Colonic mucosa (tissue), 4 donors: Measurements from ENCODE around the gene ARHGAP8. TPM values are rescaled to one million over a fixed set of nuclear protein-coding genes. Genes with fewer than 3 reads are reported as not detected.

Source experiments
- DNase-seq: peaks from one replicate; pipeline ENCODE4 v3.0.0-alpha.2; 2020
- H3K27ac ChIP-seq: fragments of 200-600 bp; one replicate; pipeline ENCODE4 v1.8.0; 2021
- H3K27me3 ChIP-seq: fragments of 200-600 bp; one replicate; pipeline ENCODE4 v1.8.0; 2021
- H3K36me3 ChIP-seq: fragments of 200-600 bp; one replicate; pipeline ENCODE4 v1.8.0; 2021
- H3K4me1 ChIP-seq: fragments of 200-600 bp; one replicate; pipeline ENCODE4 v1.8.0; 2021; ENCODE audit warnings: mild to moderate bottlenecking
- H3K4me3 ChIP-seq: fragments of 200-600 bp; one replicate; pipeline ENCODE4 v1.8.0; 2021
- H3K9ac ChIP-seq, 2 donors: one replicate each; pipeline ENCODE4 v1.7.0; 2013; ENCODE audit warnings: control low read depth in 2 of 2, low read depth in 2 of 2, low read length in 2 of 2
- H3K9me3 ChIP-seq: fragments of 200-600 bp; one replicate; pipeline ENCODE4 v1.8.0; 2021
- intact Hi-C: fragments of 100-400 bp; cut with DNase I; formaldehyde crosslinking; loops from one replicate; pipeline ENCODE4 v1.14.1; 2022
- total RNA-seq, 2 donors: library from RNA; stranded (reverse); fragmentation: NEBNext Ultra II Directional in 1 of 2; extraction: Animal tissue kit (Norgen Biotek cat#: 25700) in 1 of 2; gene quantifications; one replicate each; pipeline ENCODE4 v1.2.1, GENCODE V29; 2021
- TF ChIP-seq, protein P1 (sequence below): fragments of 200-600 bp; IDR thresholded peaks from one replicate; pipeline ENCODE4 v1.8.0; 2022; ENCODE audit warnings: antibody characterized with exemption, mild to moderate bottlenecking
- donor health status: healthy.
- donor health status: DM: no; HTN: no; CAD: no.
- donor health status: DM: no; HTN: no; CAD: no.

Gene ARHGAP8
- total RNA-seq, 2 donors from 2014 or later: 38.4 to 69.9 TPM

DNA sequence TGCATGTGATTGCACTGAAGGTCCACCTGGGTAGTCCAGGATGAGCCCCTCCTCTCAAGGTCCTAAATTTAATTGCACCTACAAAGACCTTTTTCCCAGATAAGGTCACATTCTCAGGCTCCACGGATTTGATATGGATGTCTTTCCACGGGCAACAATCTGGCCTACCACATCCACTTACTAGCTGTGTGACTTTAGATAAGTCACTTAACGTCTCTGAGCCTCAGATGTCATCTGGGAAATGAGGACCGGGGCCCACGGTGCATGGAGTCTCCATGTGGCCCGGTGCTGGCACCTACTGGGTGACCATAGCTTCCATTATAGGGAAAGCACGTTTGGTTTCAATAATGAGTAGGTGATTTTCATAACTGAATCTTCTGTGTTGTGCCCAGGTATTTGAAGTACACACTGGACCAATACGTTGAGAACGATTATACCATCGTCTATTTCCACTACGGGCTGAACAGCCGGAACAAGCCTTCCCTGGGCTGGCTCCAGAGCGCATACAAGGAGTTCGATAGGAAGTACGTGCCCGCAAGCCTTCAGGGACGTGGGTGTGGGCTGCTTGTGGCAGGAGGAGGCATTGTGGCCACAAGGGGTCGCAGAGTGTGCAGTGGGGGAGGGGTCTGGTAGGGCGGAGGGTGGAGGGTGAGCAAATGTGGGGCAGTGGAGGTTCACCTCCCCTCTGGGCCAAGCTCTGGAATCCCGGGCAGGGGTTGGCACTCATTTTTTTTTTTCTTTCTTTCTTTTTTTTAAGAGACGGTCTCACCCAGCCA lies 55.7 kb downstream of the ARHGAP8 start:
- TF ChIP-seq, protein P1, sequence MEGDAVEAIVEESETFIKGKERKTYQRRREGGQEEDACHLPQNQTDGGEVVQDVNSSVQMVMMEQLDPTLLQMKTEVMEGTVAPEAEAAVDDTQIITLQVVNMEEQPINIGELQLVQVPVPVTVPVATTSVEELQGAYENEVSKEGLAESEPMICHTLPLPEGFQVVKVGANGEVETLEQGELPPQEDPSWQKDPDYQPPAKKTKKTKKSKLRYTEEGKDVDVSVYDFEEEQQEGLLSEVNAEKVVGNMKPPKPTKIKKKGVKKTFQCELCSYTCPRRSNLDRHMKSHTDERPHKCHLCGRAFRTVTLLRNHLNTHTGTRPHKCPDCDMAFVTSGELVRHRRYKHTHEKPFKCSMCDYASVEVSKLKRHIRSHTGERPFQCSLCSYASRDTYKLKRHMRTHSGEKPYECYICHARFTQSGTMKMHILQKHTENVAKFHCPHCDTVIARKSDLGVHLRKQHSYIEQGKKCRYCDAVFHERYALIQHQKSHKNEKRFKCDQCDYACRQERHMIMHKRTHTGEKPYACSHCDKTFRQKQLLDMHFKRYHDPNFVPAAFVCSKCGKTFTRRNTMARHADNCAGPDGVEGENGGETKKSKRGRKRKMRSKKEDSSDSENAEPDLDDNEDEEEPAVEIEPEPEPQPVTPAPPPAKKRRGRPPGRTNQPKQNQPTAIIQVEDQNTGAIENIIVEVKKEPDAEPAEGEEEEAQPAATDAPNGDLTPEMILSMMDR: no peak
- Histone ChIP-seq H3K4me3 (no peak overlapping the region), H3K27me3 (no peaks in the 10 kb centered on the region), H3K36me3 (no peaks in the 10 kb centered on the region), H3K4me1 (no peaks in the 10 kb centered on the region), H3K9ac (no peak overlapping the region), H3K9me3 (no peaks in the 10 kb centered on the region), H3K27ac (no peak overlapping the region)
- DNase-seq: no peak
- intact Hi-C loops: no loop called here

DNA sequence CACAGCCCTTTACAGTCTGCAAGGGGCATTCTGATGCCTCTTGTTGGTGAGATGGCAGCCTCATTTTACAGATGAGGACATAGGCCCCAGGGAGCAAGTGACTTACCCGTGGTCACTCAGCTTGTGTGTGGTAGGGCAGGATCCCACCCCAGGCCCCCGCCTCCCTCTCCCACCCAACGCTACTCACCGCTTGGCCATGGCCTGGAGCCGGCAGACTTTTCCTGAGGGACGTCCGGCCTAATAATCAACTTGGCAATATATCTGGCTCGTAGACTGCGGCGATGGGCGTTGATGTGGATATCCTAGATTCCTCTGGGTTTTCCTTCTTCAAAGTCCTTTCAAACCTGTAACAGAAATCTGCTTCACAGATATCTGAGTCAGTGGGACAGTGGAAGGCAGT lies 57.1 kb downstream of the ARHGAP8 start:
- Histone ChIP-seq H3K4me3 (no peak overlapping the region), H3K9ac (no peak overlapping the region), H3K27ac (no peak overlapping the region), H3K4me1 (no peaks in the 10 kb centered on the region), H3K36me3 (no peaks in the 10 kb centered on the region), H3K9me3 (no peaks in the 10 kb centered on the region), H3K27me3 (no peaks in the 10 kb centered on the region)
- intact Hi-C loops: no loop called here
- DNase-seq: no peak
- TF ChIP-seq, protein P1: no peak

DNA sequence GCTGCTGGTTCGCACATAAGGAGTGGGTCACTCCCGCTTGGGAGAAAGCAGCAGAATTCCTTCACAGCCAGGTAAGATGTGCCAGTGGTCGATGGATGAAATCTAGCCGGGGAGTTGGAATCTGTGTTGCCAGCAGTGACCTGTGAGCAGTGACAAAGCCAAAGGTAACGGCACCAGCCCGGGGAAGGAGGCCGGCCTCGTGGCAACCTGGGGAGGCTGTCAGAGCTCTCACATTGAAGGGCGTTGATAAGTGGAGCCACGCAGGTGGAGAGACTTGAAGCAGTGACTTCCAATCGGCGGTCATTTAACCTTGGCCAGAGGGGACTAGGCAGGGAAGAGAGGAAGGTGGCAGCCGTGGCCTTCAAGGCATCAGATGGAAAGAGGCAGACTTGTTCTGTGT lies 58.8 kb downstream of the ARHGAP8 start:
- Histone ChIP-seq H3K27ac (no peak overlapping the region), H3K9ac (no peak overlapping the region), H3K4me3 (no peak overlapping the region), H3K27me3 (no peaks in the 10 kb centered on the region), H3K9me3 (no peaks in the 10 kb centered on the region), H3K4me1 (no peaks in the 10 kb centered on the region), H3K36me3 (no peaks in the 10 kb centered on the region)
- TF ChIP-seq, protein P1: no peak
- intact Hi-C loops: no loop called here
- no peak for DNase-seq

- TF ChIP-seq, protein P1: no peak
- Histone ChIP-seq H3K4me3 (no peak overlapping the region), H3K9ac (no peak overlapping the region), H3K9me3 (no peaks in the 10 kb centered on the region), H3K4me1 (no peaks in the 10 kb centered on the region), H3K27me3 (no peaks in the 10 kb centered on the region), H3K27ac (no peak overlapping the region), H3K36me3 (no peaks in the 10 kb centered on the region)
- intact Hi-C loops: no loop called here
- DNase-seq: no peak
Measured at GRCh38 chr22:44813416-44813815, 61.0 kb downstream of the ARHGAP8 start.

- DNase-seq: no peak
- intact Hi-C loops: no loop called here
- TF ChIP-seq, protein P1: no peak
Measured at GRCh38 chr22:44814266-44815098, 62.1 kb downstream of the ARHGAP8 start.

More at GRCh38 chr22:44814266-44815098, 62.1 kb downstream of the ARHGAP8 start:
- Histone ChIP-seq H3K4me3 (no peak overlapping the region), H3K4me1 (no peaks in the 10 kb centered on the region), H3K9ac (no peak overlapping the region), H3K27ac (no peak overlapping the region), H3K36me3 (no peaks in the 10 kb centered on the region), H3K9me3 (no peaks in the 10 kb centered on the region), H3K27me3 (no peaks in the 10 kb centered on the region)
